ENCODE results near the gene CMTM4.

- TF ChIP-seq, protein P1, sequence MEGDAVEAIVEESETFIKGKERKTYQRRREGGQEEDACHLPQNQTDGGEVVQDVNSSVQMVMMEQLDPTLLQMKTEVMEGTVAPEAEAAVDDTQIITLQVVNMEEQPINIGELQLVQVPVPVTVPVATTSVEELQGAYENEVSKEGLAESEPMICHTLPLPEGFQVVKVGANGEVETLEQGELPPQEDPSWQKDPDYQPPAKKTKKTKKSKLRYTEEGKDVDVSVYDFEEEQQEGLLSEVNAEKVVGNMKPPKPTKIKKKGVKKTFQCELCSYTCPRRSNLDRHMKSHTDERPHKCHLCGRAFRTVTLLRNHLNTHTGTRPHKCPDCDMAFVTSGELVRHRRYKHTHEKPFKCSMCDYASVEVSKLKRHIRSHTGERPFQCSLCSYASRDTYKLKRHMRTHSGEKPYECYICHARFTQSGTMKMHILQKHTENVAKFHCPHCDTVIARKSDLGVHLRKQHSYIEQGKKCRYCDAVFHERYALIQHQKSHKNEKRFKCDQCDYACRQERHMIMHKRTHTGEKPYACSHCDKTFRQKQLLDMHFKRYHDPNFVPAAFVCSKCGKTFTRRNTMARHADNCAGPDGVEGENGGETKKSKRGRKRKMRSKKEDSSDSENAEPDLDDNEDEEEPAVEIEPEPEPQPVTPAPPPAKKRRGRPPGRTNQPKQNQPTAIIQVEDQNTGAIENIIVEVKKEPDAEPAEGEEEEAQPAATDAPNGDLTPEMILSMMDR (IDR thresholded peaks at IDR 0.05), result no peak
- TF ChIP-seq POLR2A (IDR thresholded peaks at IDR 0.05) (no peak), EP300 (IDR thresholded peaks at IDR 0.05) (no peak)
These were observed 7.3 kb downstream of the CMTM4 start for GRCh38 chr16:66689282-66689681.

Measured in tibial nerve (tissue), 4 donors.